Colonic mucosa (tissue), 4 donors: ENCODE results near the gene FASTK. TPM values are rescaled to one million over a fixed set of nuclear protein-coding genes. Genes with fewer than 3 reads are reported as not detected.

ENCODE experiments used
- DNase-seq: peaks from one replicate; pipeline ENCODE4 v3.0.0-alpha.2; 2020
- H3K27ac ChIP-seq: fragments of 200-600 bp; one replicate; pipeline ENCODE4 v1.8.0; 2021
- H3K27me3 ChIP-seq: fragments of 200-600 bp; one replicate; pipeline ENCODE4 v1.8.0; 2021
- H3K36me3 ChIP-seq: fragments of 200-600 bp; one replicate; pipeline ENCODE4 v1.8.0; 2021
- H3K4me1 ChIP-seq: fragments of 200-600 bp; one replicate; pipeline ENCODE4 v1.8.0; 2021; ENCODE audit warnings: mild to moderate bottlenecking
- H3K4me3 ChIP-seq: fragments of 200-600 bp; one replicate; pipeline ENCODE4 v1.8.0; 2021
- H3K9ac ChIP-seq, 2 donors: one replicate each; pipeline ENCODE4 v1.7.0; 2013; ENCODE audit warnings: control low read depth in 2 of 2, low read depth in 2 of 2, low read length in 2 of 2
- H3K9me3 ChIP-seq: fragments of 200-600 bp; one replicate; pipeline ENCODE4 v1.8.0; 2021
- intact Hi-C: fragments of 100-400 bp; cut with DNase I; formaldehyde crosslinking; loops from one replicate; pipeline ENCODE4 v1.14.1; 2022
- total RNA-seq, 2 donors: library from RNA; stranded (reverse); fragmentation: NEBNext Ultra II Directional in 1 of 2; extraction: Animal tissue kit (Norgen Biotek cat#: 25700) in 1 of 2; gene quantifications; one replicate each; pipeline ENCODE4 v1.2.1, GENCODE V29; 2021
- TF ChIP-seq, protein P1 (sequence below): fragments of 200-600 bp; IDR thresholded peaks from one replicate; pipeline ENCODE4 v1.8.0; 2022; ENCODE audit warnings: antibody characterized with exemption, mild to moderate bottlenecking
- donor health status: healthy.
- donor health status: DM: no; HTN: no; CAD: no.
- donor health status: DM: no; HTN: no; CAD: no.

Gene FASTK
- total RNA-seq, 2 donors from 2014 or later: 67.0 to 149 TPM

DNA sequence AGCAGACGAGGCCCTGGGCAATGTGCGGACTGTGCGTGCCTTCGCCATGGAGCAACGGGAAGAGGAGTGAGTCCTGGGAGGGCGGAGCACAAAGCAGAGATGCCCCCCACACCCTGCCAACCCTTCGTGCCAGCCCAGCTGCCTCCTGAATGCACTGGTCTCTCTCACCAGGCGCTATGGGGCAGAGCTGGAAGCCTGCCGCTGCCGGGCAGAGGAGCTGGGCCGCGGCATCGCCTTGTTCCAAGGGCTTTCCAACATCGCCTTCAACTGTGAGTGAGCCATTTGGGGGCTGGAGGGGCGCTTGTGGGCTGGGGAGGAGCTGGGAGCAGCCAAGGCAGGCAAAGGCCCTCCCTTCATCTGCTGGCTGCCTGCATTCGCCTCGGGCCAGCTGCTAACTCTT is 44.7 kb downstream of the FASTK start:
- Histone ChIP-seq H3K4me3 (no peak overlapping the region), H3K4me1 (no peaks in the 10 kb centered on the region), H3K27ac (no peak overlapping the region), H3K36me3 (no peaks in the 10 kb centered on the region), H3K27me3 (no peaks in the 10 kb centered on the region), H3K9me3 (no peaks in the 10 kb centered on the region), H3K9ac (no peak overlapping the region)
- DNase-seq: no peak
- intact Hi-C loops: no loop called here
- TF ChIP-seq, protein P1, sequence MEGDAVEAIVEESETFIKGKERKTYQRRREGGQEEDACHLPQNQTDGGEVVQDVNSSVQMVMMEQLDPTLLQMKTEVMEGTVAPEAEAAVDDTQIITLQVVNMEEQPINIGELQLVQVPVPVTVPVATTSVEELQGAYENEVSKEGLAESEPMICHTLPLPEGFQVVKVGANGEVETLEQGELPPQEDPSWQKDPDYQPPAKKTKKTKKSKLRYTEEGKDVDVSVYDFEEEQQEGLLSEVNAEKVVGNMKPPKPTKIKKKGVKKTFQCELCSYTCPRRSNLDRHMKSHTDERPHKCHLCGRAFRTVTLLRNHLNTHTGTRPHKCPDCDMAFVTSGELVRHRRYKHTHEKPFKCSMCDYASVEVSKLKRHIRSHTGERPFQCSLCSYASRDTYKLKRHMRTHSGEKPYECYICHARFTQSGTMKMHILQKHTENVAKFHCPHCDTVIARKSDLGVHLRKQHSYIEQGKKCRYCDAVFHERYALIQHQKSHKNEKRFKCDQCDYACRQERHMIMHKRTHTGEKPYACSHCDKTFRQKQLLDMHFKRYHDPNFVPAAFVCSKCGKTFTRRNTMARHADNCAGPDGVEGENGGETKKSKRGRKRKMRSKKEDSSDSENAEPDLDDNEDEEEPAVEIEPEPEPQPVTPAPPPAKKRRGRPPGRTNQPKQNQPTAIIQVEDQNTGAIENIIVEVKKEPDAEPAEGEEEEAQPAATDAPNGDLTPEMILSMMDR: no peak

DNA sequence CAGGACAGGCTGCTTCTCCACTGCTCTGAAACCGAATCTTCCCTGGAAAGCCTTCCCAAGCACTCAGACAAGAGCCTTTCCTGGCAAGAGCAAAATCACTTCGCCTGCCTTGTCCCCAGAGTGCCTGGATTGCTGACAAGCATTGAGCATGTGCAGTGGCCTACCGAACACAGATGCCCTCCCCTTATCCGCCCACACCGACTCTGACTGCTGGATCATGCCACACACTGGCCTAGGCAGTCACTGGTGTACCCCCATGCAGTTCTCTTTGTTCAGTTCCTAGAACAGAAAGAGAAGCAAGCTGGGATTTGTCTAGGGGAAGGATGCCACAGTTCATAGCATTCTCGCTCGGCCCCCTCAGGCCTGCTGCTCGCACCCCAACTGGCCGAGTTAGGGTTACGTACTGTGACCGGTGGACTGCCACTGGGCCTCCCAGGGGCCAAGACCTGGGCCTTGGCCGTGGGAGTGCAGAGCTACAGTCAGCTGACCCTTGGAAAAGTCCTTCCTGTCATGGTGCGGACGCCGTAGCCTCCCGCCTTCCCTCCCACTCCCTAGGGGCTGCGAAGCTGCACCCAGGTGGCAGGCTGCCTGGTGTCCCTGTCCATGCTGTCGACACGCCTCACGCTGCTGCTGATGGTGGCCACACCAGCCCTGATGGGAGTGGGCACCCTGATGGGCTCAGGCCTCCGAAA is 45.4 kb downstream of the FASTK start:
- H3K9me3 ChIP-seq: no peaks in the 10 kb centered on the region
- intact Hi-C loops: no loop called here
- no peaks in the 10 kb centered on the region for H3K36me3 ChIP-seq
- no peak for DNase-seq
- no peaks in the 10 kb centered on the region for H3K4me1 ChIP-seq
- no peak overlapping the region for H3K4me3 ChIP-seq
- no peak overlapping the region for H3K27ac ChIP-seq
- no peaks in the 10 kb centered on the region for H3K27me3 ChIP-seq
- TF ChIP-seq, protein P1: no peak
- H3K9ac ChIP-seq: no peak overlapping the region

DNA sequence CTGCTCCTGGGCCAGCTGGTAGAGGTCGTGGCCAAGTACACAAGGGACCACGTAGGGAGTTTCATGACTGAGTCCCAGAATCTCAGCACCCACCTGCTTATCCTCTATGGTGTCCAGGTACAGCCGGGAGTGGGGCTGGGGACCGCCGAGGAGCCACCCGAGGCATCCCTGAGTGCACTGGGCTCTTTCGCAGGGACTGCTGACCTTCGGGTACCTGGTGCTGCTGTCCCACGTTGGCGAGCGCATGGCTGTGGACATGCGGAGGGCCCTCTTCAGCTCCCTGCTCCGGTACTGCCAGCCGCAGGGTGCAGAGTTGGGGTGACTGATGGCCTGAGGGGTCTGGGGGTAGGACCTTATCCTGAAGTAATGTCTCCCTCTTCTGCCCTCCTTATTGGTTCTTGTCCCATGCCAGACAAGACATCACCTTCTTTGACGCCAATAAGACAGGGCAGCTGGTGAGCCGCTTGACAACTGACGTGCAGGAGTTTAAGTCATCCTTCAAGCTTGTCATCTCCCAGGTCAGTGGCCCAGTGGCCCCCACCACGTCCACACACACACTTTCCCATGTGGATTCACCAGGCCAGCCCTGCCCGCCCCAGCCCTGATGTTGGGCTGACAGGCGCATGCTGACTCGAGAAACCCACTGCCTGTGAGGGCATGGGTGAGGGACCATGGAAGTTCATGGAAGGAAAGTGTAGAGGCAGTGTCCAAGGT is 46.1 kb downstream of the FASTK start:
- H3K27me3 ChIP-seq: no peaks in the 10 kb centered on the region
- no peaks in the 10 kb centered on the region for H3K9me3 ChIP-seq
- H3K9ac ChIP-seq: no peak overlapping the region
- TF ChIP-seq, protein P1: no peak
- no peak overlapping the region for H3K4me3 ChIP-seq
- intact Hi-C loops: loop anchor here (5.0 kb wide), 1 partner anchor 78 kb away; no protein-coding TSS in a partner anchor
- no peak overlapping the region for H3K27ac ChIP-seq
- H3K4me1 ChIP-seq: no peaks in the 10 kb centered on the region
- no peak for DNase-seq
- no peaks in the 10 kb centered on the region for H3K36me3 ChIP-seq

DNA sequence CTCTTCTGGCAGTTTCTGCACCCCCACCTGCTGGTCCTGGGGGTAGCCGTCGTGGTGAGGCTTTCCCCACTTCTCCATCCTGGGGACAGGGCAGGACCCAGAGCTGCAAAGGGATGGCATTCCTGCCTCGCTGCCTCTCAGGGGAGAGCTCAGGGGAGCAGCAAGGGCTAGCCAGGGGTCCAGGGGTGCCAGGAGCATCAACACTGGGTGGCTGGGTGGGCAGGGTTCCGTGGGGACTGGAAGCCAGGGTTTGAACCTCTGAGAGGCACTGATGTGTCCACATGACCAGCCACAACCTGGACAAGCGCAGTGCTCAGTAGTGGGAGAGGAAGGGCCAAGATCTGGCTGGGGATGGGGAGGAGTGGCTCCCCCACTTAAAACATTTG is 46.8 kb downstream of the FASTK start:
- DNase-seq: no peak
- no peaks in the 10 kb centered on the region for H3K27me3 ChIP-seq
- H3K27ac ChIP-seq: no peak overlapping the region
- H3K9ac ChIP-seq: no peak overlapping the region
- TF ChIP-seq, protein P1: no peak
- intact Hi-C loops: loop anchor here (5.0 kb wide), 1 partner anchor 78 kb away; no protein-coding TSS in a partner anchor
- no peaks in the 10 kb centered on the region for H3K36me3 ChIP-seq
- no peak overlapping the region for H3K4me3 ChIP-seq
- no peaks in the 10 kb centered on the region for H3K4me1 ChIP-seq
- H3K9me3 ChIP-seq: no peaks in the 10 kb centered on the region

DNA sequence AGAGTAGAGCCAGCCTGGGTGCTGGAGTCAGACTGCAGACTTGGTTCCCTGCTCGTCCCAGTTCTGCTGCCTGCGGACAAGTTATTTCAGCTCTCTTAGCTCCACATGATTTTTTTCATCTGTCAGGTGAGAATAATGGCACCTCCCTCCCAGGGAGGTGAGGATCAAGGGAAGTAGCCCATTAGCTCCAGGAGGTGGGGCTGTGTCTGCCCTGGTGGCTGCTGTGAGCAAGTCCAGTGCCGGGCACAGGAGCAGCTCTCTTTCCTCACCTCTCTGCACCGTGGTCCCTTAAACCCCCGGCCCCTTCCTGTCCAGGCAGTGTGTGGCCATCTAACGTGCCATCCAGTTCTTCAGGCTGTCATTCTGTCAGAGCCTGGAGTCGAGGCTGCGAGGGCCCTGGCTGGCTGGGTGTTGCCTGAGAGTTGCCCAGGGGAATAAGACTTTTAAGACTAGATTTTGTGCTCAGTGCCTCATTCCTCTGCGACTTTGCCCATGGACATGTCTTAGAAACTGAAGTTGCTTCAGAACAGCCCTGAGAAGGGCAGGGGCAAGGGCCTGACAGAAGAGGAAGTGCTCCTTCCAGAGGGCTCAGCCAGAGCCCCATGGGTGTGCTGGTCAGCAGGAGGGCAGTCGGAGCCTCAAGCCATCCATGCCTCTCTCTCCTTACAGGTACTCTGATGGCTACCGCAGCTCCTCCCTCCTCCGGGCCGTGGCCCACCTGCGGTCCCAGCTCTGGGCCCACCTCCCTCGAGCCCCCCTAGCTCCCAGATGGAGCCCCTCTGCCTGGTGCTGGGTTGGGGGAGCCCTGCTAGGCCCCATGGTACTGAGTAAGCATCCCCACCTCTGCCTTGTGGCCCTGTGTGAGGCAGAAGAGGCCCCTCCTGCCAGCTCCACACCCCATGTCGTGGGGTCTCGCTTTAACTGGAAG is 47.4 kb downstream of the FASTK start:
- Histone ChIP-seq H3K9me3 (no peaks in the 10 kb centered on the region), H3K4me3 (no peak overlapping the region), H3K9ac (no peak overlapping the region), H3K27me3 (no peaks in the 10 kb centered on the region), H3K36me3 (no peaks in the 10 kb centered on the region), H3K27ac (no peak overlapping the region), H3K4me1 (no peaks in the 10 kb centered on the region)
- TF ChIP-seq, protein P1: no peak
- no peak for DNase-seq
- intact Hi-C loops: loop anchor here (5.0 kb wide), 1 partner anchor 79 kb away; no protein-coding TSS in a partner anchor
